ENCODE data around the gene LIN7B. TPM values are rescaled to one million over a fixed set of nuclear protein-coding genes. Genes with fewer than 3 reads are reported as not detected.

The LIN7B gene
- total and polyA plus RNA-seq, 2 donors (not counting 1 experiment from before 2014, with no cell fraction given) = 2.6 to 10.9 TPM

DNA sequence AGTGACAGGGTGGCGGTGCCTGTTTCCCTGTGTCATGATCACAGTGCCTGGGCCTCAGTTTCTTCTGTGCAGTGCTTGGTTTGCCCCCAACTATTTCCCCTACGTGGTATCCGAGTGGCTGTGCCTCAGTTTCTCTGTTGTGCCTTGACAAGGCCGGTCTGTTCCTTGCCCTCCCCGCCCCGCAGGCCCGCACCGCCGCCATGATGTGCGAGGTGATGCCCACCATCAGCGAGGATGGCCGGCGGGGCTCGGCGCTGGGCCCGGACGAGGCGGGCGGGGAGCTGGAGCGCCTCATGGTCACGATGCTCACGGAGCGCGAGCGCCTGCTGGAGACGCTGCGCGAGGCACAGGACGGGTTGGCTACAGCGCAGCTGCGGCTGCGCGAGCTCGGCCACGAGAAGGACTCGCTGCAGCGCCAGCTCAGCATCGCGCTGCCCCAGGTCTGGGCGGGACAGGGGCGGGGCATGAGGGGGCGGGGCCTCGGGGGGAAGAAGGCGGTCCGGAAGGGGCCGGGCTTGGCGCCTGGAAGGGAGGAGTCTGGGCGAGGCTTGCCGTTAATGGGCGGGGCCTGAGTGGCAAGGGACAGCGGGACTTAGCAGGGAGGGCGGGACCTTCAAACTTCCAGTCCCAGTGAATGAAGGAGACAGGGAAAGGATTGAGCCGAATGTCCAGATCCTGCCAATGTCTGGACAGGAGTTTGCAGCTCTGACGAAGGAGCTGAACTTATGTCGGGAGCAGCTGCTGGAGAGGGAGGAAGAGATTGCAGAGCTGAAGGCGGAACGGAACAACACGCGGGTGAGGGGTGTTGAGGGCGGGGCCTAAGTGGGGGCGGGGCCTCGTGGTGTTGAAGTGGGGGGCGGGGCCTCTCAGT, 13.7 kb downstream of the LIN7B start:
- DNase-seq (ENCODE audit: low read depth in 2 of 2) = peak; percentile 92 to 96
- Histone ChIP-seq H3K36me3 (ENCODE audit: control insufficient read depth, insufficient read depth, low read length) (no peaks in the 10 kb centered on the region), H2AFZ (ENCODE audit: low read length) (peak overlapping the region; percentile 96), H3K79me2 (ENCODE audit: control insufficient read depth, insufficient read depth, low read length) (no peaks in the 10 kb centered on the region), H3K9ac (ENCODE audit: insufficient read depth, low read length) (no peak overlapping the region), H3K9me3 (ENCODE audit: control insufficient read depth, insufficient read depth, low read depth, low read length) (no peaks in the 10 kb centered on the region), H4K20me1 (ENCODE audit: control insufficient read depth, extremely low read depth, insufficient read depth, low read length) (no peaks in the 10 kb centered on the region), H3K27ac (ENCODE audit: insufficient read depth, low read length) (no peak overlapping the region), H3K4me3 (replicated peaks in 1 of 4; ENCODE audit: control extremely low read depth in 1 of 4, insufficient read depth in 1 of 4, low read depth in 3 of 4, low read length in 4 of 4) (peak overlapping the region in 3 of 4 experiments; percentile 33 to 44 (median 43)), H3K27me3 (ENCODE audit: control insufficient read depth, insufficient read depth, low read length) (no peaks in the 10 kb centered on the region), H3K4me2 (ENCODE audit: extremely low read depth, insufficient read depth, low read length) (peak overlapping the region; percentile 93), H3K4me1 (ENCODE audit: control insufficient read depth, extremely low read depth, insufficient read depth, low read length) (no peaks in the 10 kb centered on the region)
- TF ChIP-seq EZH2 (IDR thresholded peaks at IDR 0.05; ENCODE audit: low read length, missing control alignments) = no peak
- TF ChIP-seq, protein P1, sequence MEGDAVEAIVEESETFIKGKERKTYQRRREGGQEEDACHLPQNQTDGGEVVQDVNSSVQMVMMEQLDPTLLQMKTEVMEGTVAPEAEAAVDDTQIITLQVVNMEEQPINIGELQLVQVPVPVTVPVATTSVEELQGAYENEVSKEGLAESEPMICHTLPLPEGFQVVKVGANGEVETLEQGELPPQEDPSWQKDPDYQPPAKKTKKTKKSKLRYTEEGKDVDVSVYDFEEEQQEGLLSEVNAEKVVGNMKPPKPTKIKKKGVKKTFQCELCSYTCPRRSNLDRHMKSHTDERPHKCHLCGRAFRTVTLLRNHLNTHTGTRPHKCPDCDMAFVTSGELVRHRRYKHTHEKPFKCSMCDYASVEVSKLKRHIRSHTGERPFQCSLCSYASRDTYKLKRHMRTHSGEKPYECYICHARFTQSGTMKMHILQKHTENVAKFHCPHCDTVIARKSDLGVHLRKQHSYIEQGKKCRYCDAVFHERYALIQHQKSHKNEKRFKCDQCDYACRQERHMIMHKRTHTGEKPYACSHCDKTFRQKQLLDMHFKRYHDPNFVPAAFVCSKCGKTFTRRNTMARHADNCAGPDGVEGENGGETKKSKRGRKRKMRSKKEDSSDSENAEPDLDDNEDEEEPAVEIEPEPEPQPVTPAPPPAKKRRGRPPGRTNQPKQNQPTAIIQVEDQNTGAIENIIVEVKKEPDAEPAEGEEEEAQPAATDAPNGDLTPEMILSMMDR (conservative IDR thresholded peaks at IDR 0.05 in 1 of 2, IDR thresholded peaks at IDR 0.05 in 1 of 2; ENCODE audit: low read depth in 1 of 2, low read length in 2 of 2) = peak; percentile 6 to 14

DNA sequence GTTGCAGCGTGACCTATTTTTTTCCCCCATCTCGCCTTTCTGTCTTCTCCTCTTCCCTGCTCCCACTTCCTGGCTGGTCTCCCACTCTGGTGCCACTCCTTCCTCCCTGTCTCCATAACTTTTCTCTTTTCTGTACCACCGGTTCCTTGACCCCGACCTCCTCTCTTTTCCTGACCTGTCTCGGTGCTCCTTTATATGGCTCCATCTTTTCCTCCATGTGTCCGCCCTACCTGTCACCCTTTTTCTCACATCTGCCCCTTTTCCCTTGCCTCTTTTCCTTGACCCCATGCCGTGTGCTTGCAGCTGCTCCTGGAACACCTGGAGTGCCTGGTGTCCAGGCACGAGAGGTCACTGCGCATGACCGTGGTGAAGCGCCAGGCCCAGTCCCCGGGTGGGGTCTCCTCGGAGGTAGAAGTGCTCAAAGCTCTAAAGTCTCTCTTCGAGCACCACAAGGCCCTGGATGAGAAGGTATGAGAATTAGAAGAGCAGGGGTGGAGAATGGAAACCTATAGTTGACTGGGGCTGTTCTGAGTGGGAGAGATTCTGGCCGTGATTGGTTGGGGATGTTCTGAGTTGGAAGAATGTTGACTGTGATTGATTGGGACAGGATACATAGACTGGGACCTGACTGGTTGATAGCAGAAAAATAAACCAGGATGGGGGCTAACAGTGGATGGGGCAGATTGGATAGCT, 14.5 kb downstream of the LIN7B start:
- no peak overlapping the region for H3K4me2 ChIP-seq (ENCODE audit: extremely low read depth, insufficient read depth, low read length)
- no peak overlapping the region for H2AFZ ChIP-seq (ENCODE audit: low read length)
- no peaks in the 10 kb centered on the region for H3K27me3 ChIP-seq (ENCODE audit: control insufficient read depth, insufficient read depth, low read length)
- no peaks in the 10 kb centered on the region for H3K4me1 ChIP-seq (ENCODE audit: control insufficient read depth, extremely low read depth, insufficient read depth, low read length)
- TF ChIP-seq, protein P1 (conservative IDR thresholded peaks at IDR 0.05 in 1 of 2, IDR thresholded peaks at IDR 0.05 in 1 of 2; ENCODE audit: low read depth in 1 of 2, low read length in 2 of 2) = no peak
- TF ChIP-seq EZH2 (IDR thresholded peaks at IDR 0.05; ENCODE audit: low read length, missing control alignments) = no peak
- H3K9ac ChIP-seq (ENCODE audit: insufficient read depth, low read length) = no peak overlapping the region
- peak overlapping the region in 1 of 4 experiments; percentile 44 for H3K4me3 ChIP-seq (replicated peaks in 1 of 4; ENCODE audit: control extremely low read depth in 1 of 4, insufficient read depth in 1 of 4, low read depth in 3 of 4, low read length in 4 of 4)
- DNase-seq (ENCODE audit: low read depth in 2 of 2) = no peak
- H3K36me3 ChIP-seq (ENCODE audit: control insufficient read depth, insufficient read depth, low read length) = no peaks in the 10 kb centered on the region
- no peaks in the 10 kb centered on the region for H3K79me2 ChIP-seq (ENCODE audit: control insufficient read depth, insufficient read depth, low read length)
- no peak overlapping the region for H3K27ac ChIP-seq (ENCODE audit: insufficient read depth, low read length)
- H4K20me1 ChIP-seq (ENCODE audit: control insufficient read depth, extremely low read depth, insufficient read depth, low read length) = no peaks in the 10 kb centered on the region
- H3K9me3 ChIP-seq (ENCODE audit: control insufficient read depth, insufficient read depth, low read depth, low read length) = no peaks in the 10 kb centered on the region

DNA sequence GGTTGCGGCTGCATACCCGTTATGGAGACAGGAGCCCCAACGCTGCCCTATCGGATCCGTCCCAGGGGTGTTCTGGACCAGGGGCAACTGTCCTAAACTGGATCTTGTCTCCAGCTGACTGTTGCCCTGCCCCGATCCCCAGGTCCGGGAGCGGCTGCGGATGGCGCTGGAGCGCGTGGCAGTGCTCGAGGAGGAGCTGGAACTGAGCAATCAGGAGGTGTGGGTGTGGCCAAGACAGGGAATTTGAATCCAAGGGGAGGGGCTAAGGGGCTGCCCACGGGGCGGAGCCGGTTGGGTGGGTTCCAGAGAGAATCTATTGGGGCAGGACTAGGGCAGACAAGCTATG, 15.0 kb downstream of the LIN7B start:
- no peak overlapping the region for H3K9ac ChIP-seq (ENCODE audit: insufficient read depth, low read length)
- no peak overlapping the region for H3K27ac ChIP-seq (ENCODE audit: insufficient read depth, low read length)
- H3K4me2 ChIP-seq (ENCODE audit: extremely low read depth, insufficient read depth, low read length) = no peak overlapping the region
- H4K20me1 ChIP-seq (ENCODE audit: control insufficient read depth, extremely low read depth, insufficient read depth, low read length) = no peaks in the 10 kb centered on the region
- no peak for TF ChIP-seq EZH2 (IDR thresholded peaks at IDR 0.05; ENCODE audit: low read length, missing control alignments)
- TF ChIP-seq, protein P1 (conservative IDR thresholded peaks at IDR 0.05 in 1 of 2, IDR thresholded peaks at IDR 0.05 in 1 of 2; ENCODE audit: low read depth in 1 of 2, low read length in 2 of 2) = no peak
- no peak for DNase-seq (ENCODE audit: low read depth in 2 of 2)
- no peak overlapping the region for H3K4me3 ChIP-seq (replicated peaks in 1 of 4; ENCODE audit: control extremely low read depth in 1 of 4, insufficient read depth in 1 of 4, low read depth in 3 of 4, low read length in 4 of 4)
- no peaks in the 10 kb centered on the region for H3K79me2 ChIP-seq (ENCODE audit: control insufficient read depth, insufficient read depth, low read length)
- no peaks in the 10 kb centered on the region for H3K36me3 ChIP-seq (ENCODE audit: control insufficient read depth, insufficient read depth, low read length)
- no peaks in the 10 kb centered on the region for H3K4me1 ChIP-seq (ENCODE audit: control insufficient read depth, extremely low read depth, insufficient read depth, low read length)
- no peaks in the 10 kb centered on the region for H3K9me3 ChIP-seq (ENCODE audit: control insufficient read depth, insufficient read depth, low read depth, low read length)
- H2AFZ ChIP-seq (ENCODE audit: low read length) = no peak overlapping the region
- no peaks in the 10 kb centered on the region for H3K27me3 ChIP-seq (ENCODE audit: control insufficient read depth, insufficient read depth, low read length)
